Smooth muscle cell of the brain vasculature (primary cell): ENCODE measurements around the gene CNNM3.
A peak's percentile ranks its signal among the peaks of the same experiment; 100 is the strongest.

ENCODE experiments used
- DNase-seq: peaks from one replicate; pipeline ENCODE4 v3.0.0-alpha.2; 2012; ENCODE audit warnings: low read depth, low spot score

CNNM3 gene

DNA sequence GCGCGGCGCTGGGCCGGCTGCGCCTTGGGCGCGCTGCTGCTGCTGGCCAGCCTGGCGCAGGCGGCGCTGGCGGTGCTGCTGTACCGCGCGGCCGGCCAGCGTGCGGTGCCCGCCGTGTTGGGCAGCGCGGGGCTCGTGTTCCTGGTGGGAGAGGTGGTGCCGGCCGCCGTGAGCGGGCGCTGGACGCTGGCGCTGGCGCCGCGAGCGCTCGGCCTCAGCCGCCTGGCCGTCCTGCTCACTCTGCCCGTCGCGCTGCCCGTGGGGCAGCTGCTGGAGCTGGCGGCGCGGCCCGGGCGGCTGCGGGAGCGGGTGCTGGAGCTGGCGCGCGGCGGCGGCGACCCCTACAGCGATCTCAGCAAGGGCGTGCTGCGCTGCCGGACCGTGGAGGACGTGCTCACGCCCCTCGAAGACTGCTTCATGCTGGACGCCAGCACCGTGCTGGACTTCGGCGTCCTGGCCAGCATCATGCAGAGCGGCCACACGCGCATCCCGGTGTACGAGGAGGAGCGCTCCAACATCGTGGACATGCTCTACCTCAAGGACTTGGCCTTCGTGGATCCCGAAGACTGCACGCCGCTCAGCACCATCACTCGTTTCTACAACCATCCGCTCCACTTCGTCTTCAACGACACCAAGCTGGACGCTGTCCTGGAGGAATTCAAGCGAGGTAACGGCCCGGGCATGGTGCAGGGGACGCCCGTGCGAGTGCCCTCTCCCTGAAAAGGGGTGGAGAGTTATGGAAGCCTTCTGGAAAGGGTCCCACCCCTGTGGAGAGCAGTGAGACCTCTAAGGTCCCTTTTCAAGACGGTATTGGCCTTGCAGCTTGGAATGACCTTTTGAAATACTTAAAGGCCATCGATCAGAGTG is 1.0 kb downstream of the CNNM3 start:
- no peak for DNase-seq

DNA sequence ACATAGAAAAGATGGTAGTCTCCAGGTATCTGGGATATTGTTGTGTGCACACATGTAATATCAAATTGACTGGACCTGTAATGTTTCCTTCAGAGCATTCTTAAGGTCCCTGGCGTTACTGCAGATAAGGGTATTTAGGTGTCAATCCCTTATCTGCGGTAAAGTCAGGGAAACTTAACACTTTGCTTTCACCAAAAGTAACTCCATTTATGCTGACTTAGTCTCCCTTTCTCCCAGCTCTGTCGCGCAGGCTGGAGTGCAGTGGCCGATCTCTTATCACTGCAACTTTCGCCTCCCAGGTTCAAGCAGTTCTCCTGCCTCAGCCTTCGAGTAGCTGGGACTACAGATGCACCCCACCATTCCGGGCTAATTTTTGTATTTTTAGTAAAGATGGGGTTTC is 1.8 kb downstream of the CNNM3 start:
- DNase-seq = no peak

DNA sequence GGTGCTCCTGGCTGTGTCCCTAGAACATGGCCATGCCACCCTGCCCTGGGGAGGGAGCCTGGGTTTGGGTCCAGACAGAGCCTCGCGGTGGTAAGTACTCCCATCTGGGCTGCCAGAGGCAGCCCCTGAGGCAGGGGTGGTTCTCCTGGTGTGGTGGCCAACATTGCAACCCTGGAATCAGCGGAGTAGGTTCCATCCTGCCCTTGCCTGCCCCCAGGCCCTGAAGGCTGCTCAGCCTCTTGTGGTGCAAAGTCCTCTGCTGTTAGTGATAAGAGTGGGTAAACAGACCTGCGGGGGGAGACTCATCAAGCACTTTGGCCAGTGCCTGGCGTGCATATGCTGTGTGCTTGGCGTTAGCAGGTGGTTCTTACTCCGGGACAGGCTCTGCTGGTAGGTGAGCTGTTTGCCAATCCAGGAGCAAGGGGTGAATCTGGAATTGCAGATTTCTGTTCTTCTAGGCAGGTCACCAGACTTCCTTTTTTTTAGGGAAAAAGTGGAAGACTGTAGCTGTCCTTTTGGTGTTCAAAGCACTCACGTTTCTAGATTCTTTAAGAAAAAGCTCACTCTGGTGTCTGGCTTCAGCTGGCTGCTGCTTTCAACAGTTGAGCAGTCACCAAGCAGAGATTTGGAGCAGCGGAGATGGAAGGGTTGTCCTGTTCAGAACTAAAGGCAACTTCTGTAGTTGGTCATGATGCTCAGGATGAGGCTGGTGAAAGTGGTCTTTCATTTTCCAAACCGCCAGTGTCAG is 3.2 kb downstream of the CNNM3 start:
- DNase-seq = no peak

DNA sequence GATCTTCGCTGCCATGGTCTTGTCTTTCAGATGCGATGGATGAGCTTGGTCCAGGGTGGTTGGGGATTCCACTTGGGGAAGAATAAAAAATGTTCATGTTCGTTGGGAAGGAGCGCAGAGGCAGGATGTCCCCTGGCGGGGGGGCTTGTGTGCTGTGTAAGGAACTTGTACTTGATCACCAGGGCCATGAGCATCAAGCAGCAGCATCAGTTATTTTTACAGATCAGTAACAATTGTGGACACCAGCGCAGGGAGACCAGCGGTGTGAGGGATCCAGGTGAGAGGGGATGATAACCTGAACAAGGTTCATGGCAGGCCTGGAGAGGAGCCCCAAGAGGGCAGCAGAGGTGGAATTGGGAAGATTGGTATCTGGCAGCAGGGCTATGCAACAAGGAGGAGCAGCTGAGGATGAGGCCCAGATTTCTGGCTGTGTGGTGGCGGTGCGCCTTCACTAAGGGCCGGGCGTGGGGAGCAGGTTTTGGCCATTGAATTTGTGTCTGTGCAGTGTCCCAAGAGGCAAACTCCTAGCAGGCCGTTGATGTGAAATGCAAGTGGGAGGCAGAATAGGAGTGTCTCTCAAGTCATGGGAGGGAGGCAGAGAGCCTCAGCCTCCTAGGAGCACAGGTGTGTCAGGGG is 3.9 kb downstream of the CNNM3 start:
- DNase-seq = no peak

DNA sequence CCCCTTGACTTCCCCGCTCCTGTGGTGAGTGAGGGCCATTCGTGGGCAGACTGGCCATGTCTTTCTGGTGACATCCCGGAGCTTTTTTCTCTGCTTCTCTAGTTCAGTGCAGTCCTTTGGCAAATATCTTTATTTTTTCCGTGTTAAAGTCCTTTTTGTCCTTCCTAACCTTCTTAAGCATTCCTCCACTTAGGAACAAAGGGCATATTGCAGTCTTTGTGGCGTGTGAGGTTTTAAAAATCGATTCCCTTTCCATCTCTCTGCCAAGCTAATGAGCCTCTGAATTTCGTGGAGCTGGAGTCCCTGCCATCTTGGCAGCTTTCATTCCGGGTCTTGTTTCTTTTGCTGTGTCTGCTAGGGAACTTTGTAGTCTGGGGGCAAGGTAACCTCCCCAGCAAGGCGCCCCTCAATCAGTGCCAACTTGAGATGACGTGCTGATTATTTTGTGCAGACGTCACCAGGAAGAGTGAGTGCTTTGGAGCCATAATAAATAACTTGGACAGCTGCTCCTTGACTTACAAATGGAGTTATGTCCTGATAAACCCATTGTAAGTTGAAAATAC is 5.1 kb downstream of the CNNM3 start:
- no peak for DNase-seq

DNA sequence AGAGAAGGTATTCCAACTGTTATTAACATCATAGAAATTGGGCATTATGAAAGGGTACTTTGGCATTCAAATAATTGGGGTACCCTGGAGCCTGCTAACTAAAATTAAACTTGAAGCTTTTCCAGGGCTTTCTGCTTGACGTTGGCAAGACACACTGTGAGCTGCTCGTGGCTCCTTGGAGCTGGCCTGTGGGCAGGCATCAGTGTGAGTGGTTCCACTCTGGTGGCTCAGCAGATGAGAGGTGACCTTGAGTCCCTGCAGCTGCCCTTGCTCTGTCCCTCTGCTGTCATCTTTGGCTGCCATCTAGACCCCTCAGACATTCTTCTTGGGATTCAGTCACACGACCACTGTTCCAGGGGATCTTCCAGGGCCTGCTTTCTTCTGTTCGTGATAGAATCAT is 6.7 kb downstream of the CNNM3 start:
- DNase-seq = no peak

DNA sequence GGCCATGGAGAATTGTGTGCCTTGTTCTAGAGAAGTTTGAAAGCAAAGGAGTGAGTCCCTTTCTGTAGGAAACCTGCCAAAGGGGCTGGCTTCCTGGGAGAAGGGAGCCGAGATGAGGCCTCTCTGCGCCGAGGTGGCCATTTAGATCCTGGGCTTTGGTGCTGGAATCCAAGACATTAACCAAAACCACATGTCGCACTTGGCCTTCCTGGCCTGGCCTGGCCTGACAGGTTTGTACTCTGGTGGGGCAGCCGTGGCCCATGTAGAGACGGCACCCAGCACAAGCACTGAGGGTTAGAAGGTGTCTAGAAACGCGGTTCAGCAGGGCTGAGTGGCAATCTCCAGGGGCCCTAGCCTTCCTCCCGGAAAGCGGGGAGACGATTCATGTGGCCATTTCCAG is 7.1 kb downstream of the CNNM3 start:
- DNase-seq = no peak

DNA sequence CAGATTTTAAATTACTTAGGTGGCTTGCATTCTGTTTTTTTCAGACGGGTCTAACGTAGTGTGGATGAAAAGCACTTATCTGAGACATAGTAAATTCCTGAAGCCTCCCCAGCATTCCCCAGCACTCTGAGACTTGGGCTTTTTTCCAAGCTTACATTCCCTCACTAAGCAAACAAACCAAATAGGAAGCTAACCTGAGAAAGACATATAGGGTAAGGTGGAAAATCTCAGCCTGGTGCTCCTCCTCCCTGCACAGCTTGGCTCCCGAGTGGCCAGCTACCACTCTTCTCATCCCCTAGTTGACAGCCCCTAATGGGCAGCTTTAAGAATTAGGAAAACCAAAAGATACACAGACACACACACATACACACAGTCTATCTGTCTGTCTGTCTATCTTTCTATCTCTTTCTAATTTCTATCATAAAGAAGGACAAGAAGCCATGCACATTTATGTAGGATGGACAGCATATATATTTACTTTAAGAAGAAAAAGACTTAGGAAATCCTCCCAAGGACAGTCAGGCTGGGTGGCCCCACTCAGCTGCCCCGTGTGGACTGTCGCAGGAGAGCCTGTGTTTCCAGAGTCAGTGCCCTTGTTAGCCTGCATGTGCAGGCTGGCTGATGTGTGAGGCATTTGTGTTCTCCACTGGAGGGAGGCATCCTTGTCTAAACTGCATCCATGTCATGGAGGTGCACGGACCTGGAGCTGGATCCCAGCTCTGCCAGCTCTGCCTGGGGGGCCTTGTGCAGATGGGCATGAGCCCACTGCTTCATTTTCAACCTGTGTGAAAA is 8.2 kb downstream of the CNNM3 start:
- no peak for DNase-seq

DNA sequence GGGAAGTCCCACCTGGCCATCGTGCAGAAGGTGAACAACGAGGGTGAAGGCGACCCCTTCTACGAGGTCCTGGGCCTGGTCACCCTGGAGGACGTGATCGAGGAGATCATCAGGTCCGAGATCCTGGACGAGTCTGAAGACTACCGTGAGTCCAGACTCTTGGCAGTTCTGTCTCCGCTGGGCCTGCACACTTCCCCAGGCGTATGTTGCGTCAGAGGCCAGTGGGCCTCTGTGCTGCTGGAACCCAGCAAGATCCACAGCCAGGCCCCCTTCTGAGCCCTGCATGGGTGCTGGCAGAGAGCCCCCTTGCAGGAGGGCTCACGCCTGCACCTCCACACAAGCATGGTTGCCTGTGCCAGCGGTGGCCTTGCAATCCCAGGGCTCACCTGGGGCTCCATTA is 9.0 kb downstream of the CNNM3 start:
- no peak for DNase-seq

DNA sequence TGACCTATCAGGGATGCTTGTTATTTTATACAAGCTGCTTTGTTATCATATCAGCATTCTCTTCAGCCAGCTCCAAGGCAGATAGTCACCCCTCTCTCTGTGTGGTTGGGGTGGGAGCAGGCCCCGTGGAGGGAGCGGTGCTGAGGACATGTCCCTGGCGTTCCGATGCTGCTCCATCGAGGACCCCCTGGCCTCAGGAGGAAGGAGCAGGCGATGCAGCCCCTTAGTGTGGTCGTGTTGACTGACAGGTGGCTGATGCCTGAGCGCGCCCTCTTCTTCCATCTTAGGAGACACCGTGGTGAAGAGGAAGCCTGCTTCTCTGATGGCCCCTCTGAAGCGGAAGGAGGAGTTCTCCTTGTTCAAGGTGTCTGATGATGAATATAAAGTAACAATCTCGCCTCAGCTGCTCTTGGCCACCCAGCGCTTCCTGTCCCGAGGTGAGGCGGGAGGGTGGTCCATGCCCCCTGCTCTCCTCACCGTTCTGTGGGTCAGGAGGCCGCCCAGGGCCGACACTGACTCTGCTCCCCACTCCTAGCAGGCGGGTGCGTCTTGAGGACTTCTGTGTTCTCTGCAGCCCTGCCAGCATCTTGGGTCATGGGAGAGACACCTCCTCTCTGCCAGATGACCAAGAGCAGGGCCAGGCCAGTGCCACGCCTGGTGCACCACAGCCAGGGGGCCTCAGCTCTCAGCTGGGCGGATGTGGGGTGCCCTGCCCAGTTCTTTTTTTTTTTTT is 10.6 kb downstream of the CNNM3 start:
- no peak for DNase-seq

DNA sequence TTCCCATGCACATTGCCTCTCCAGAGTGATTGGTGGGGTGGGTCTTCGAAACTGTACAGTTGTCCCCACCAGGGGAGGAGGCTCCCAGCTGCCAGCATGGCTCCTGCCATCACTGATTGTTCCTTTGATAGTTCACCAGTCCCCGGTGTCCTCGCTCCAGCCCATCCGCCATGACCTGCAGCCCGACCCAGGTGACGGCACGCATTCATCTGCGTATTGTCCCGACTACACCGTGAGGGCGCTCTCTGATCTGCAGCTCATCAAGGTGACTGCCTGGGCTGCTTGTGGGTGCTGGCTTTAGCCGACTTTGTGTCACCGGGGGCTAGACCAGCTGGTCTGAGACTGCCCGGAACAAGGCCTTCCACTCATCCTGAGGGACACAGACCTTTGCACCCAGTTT is 12.4 kb downstream of the CNNM3 start:
- no peak for DNase-seq

DNA sequence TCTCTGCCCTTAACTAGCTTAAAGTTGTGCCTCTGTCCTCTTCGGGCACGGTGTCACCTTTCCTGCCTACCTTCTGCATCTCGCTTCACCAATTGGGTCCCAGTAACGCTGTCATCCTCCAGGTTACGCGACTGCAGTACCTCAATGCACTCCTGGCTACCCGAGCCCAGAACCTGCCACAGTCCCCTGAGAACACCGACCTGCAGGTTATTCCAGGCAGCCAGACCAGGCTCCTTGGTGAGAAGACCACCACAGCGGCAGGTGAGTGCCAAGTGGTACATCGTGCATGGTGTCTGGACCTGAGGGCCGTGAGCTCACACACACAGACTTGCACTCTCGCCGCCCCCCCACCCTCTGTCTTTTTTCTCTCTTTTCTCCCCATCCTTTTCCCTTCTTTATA is 12.8 kb downstream of the CNNM3 start:
- no peak for DNase-seq

DNA sequence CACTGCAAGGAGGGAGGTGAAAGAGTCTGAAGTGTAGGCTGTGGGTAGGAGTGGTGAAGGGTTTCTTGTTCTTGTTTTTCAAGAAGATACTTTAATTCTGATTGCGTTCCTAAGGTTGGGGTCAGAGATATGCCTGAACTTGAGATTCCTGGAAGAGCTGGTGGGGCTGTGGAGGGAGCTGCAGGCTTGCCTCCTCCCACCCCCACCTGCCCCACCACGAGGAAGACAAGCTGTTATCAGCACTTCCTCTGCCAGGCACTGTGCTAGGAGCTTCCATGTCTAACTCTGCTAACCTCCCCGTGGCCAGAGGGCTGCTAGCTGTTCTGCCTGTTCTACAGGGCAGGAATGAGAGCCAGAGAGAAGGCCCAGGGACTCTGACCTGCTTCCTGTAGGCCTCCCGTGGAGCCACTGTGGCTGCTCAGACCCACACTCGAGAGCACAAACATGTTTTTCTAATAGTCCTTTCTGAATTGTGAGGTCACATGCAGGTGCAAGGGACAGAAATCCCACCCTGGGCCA is 14.0 kb downstream of the CNNM3 start:
- DNase-seq = no peak

DNA sequence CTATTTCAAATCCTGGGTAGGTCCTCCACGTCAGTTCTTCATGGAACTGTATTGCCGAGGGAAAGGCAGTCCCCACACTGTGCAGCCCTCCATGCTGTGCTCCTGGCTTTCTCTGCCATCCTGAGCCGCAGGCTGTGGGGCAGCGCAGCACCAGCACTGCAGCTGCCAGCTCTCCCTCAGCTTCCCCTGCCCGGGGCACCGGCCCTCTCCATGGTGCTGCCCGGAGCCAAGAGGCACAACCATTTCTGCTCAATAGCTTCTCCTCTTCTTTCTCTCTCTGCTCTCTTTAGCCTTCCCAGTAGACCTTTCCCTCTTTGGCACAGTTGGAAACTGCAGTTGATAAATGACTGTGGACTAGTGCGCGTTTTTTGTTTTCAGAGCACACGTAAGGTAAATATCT is 15.6 kb downstream of the CNNM3 start:
- no peak for DNase-seq

DNA sequence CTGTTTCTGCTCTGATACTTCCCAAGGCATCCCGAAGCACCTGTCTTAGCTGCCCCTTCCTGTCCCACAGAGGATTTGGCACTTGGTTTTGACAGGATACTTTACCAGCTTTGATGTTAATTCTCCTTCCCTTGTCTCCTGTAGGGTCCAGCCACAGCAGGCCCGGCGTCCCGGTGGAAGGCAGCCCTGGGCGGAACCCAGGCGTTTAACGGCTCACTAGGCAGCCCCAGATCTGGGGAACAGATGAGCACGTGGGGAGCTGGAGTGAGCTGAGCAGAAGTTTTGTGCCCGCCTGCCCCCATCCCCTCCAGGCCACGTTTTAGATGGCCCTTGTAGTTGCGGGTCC is 16.3 kb downstream of the CNNM3 start:
- DNase-seq = no peak

DNA sequence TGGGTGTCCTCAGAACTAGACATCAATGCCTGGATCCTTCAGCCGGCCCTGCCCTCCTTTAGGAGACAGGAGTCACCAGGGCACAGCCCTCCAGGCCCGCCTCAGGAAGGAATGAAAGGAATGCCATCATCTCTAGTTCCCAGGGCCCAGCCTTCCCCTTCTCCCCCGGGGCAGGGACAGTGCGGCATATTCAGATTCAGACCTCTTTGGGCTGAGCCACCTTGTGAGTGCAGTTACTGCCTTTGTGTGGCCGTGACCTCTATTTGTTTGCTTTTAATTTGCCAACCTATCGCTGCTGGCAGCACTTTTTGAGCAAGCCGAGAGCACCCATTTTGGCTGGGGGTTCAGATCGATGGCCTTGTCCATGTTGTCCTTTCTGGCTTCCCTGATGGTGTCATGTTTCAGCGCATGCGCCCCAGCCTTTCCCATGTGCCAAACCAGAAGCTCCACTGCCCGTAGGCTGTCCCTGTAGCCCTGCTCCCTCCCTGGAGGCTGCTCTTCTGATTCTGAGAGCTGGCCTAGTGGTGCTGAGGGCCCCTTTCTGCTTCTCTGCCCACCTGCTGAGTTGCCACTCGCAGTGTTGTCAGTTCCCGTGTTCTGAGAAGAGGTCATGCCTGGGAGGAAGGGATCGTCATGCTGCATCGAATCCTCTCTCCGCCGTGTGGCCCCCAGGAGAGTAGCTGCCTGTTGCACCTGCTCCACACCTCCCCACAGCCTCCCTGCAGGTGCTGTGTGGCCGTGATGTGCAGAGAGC is 16.9 kb downstream of the CNNM3 start:
- peak; percentile 17 for DNase-seq

DNA sequence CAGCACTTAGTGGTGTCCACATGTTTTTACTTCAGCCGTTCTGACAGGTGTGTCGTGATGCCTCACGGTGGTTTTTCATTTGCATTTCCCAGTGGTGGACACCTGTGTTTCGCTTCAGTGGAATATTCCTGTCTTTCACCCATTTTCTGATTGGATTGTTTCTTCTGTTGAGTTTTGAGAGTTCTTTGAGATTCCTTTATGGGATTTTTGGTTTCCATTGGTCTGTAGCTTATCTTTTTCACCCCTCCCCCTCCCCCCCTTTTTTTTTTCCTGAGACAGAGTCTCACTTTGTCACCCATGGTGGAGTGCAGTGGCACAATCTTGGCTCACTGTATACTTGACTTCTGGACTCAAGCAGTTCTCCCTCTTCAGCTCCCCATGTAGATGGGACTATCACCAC is 19.8 kb downstream of the CNNM3 start:
- no peak for DNase-seq

DNA sequence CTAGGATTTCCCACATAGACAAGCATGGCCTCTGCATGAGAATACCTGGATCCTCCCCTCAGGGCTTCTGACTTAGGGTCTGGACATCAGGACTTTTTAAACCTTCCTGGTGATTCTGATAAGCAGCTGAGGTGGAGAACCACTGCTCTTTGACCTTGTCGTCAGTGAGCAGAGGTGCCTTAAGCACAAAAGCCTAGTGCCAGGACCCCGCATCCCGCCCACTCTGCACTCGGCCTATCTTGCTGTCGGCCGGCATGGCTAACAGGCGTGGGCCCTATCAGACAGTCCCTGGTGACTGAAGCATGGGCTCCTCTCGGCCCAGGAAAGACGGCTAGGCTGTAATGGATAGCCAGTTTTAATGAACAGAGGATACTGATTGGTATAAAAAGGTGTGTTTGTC is 21.5 kb downstream of the CNNM3 start:
- DNase-seq = no peak

DNA sequence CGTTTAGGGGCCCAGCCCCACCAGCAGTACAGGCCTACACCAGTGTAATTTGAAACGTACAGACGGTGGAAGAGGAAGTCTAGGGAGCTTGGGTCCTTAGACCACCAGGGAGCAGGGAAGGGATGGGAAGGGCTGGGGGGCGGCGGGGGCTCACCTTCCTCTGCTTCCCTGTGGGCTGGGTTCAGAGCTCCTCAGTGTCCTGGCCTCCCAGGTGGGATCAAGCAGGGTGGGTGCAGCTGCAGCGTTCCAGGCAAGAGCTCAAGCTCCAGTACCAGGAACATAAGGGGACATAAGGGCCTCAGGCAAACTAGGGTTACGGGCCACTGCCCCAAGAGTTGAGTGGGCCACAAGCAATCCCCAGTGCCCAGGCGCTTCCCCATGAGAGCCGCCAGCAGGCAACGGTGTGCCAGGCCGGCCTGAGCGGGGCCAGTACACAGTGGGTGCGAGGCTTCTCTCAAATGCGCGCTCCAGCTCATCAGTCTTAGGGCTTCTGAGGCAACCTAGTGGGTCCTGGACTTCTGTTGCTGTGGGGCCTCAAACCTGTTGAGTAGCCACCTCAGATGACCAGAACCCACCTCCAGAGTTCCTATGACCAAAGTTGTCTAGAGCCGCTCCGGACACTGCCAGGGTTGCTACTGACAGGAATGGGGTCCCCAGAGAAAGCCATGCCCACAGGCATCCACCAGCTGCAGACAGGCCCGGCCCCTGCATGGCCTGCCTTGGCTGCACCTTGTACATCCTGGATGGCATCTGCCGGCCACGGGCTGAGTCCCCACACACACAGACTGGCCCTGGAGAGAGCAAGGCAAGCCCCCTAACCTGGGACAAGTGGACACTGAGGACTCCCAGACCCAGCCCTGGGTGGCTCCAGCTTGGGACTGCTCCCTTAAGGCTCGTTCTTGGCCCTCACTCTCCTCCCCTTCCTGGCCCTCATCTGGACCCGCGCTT is 22.6 kb downstream of the CNNM3 start:
- DNase-seq = no peak
